Calu3 (cell line): ENCODE measurements around the gene SOD1. TPM values are rescaled to one million over a fixed set of nuclear protein-coding genes. Genes with fewer than 3 reads are reported as not detected.

Experiments used
- BruUV-seq: library from RNA; stranded (reverse); fragments of 400-500 nt; replicated peaks from 2 replicates; lab custom pipeline; 2021; lab: Mats Ljungman, UMichigan
- CTCF ChIA-PET: fragments of 300-600 bp; sonication (Branson Sonifier 250); formaldehyde crosslinking; loops from one replicate; lab custom pipeline; 2022; ENCODE audit warnings: antibody characterized with exemption; lab: Charles Lee
- DNase-seq: peaks from one replicate; pipeline ENCODE4 v3.0.0; 2022
- H3K27ac Mint-ChIP-seq: one replicate; pipeline ENCODE4 v1.8.0; 2022; ENCODE audit warnings: mixed read lengths; ENCODE audit not compliant: unreplicated experiment
- H3K27me3 Mint-ChIP-seq: one replicate; pipeline ENCODE4 v1.8.0; 2022; ENCODE audit warnings: mixed read lengths; ENCODE audit not compliant: unreplicated experiment
- H3K36me3 Mint-ChIP-seq: one replicate; pipeline ENCODE4 v1.8.0; 2022; ENCODE audit warnings: mild to moderate bottlenecking, moderate library complexity, mixed read lengths; ENCODE audit not compliant: insufficient read depth, unreplicated experiment
- H3K4me1 Mint-ChIP-seq: one replicate; pipeline ENCODE4 v1.8.0; 2022; ENCODE audit warnings: mild to moderate bottlenecking, low read depth, mixed read lengths; ENCODE audit not compliant: unreplicated experiment
- H3K4me3 Mint-ChIP-seq: one replicate; pipeline ENCODE4 v1.8.0; 2022; ENCODE audit warnings: mild to moderate bottlenecking, low read depth, moderate library complexity, mixed read lengths; ENCODE audit not compliant: unreplicated experiment
- H3K9me3 Mint-ChIP-seq: one replicate; pipeline ENCODE4 v1.8.0; 2022; ENCODE audit warnings: low read depth, mixed read lengths; ENCODE audit not compliant: unreplicated experiment
- intact Hi-C: fragments of 100-400 bp; cut with micrococcal nuclease; formaldehyde crosslinking; loops from one replicate; pipeline ENCODE4 v1.10.0; 2022; ENCODE audit not compliant: unreplicated experiment
- total RNA-seq: library from RNA; stranded (reverse); gene quantifications from 2 replicates; pipeline ENCODE4 v1.2.3, GENCODE V29; 2022
- TF ChIP-seq, protein P1 (sequence below): fragments of 200-600 bp; IDR thresholded peaks from one replicate; pipeline ENCODE4 v1.8.0; 2022; ENCODE audit warnings: antibody characterized with exemption; ENCODE audit not compliant: unreplicated experiment

The SOD1 gene
- total RNA-seq, 1 experiment from 2014 or later = 223 TPM

DNA sequence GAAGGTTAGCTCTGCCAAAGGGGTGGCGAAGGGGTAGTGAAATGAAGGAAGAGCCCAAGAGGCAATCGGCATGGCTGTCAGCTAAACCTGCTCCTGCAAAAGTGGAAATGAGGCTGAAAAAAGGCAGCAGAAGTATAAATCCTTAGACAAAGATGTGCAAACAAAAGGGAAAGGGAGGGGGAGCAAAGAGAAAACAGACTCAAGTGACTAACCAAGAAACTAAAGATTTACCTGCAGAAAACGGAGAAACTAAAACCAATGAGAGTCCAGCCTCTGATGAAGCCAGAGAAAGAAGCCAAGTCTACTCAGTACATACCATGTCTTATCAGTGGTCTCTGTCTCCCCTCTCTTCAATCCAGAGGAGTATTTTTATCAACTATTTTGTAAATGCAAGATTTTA, 47.1 kb downstream of the SOD1 start:
- DNase-seq = no peak
- H3K36me3 Mint-ChIP-seq = no peaks in the 10 kb centered on the region
- no peak overlapping the region for H3K4me3 Mint-ChIP-seq
- BruUV-seq = no TSS peak
- CTCF ChIA-PET = no interaction called here
- no peak overlapping the region for H3K27ac Mint-ChIP-seq
- intact Hi-C loops = no loop called here
- no peaks in the 10 kb centered on the region for H3K9me3 Mint-ChIP-seq
- H3K4me1 Mint-ChIP-seq = peaks cover 19% of the 10 kb centered on the region
- no peaks in the 10 kb centered on the region for H3K27me3 Mint-ChIP-seq
- TF ChIP-seq, protein P1, sequence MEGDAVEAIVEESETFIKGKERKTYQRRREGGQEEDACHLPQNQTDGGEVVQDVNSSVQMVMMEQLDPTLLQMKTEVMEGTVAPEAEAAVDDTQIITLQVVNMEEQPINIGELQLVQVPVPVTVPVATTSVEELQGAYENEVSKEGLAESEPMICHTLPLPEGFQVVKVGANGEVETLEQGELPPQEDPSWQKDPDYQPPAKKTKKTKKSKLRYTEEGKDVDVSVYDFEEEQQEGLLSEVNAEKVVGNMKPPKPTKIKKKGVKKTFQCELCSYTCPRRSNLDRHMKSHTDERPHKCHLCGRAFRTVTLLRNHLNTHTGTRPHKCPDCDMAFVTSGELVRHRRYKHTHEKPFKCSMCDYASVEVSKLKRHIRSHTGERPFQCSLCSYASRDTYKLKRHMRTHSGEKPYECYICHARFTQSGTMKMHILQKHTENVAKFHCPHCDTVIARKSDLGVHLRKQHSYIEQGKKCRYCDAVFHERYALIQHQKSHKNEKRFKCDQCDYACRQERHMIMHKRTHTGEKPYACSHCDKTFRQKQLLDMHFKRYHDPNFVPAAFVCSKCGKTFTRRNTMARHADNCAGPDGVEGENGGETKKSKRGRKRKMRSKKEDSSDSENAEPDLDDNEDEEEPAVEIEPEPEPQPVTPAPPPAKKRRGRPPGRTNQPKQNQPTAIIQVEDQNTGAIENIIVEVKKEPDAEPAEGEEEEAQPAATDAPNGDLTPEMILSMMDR = no peak

DNA sequence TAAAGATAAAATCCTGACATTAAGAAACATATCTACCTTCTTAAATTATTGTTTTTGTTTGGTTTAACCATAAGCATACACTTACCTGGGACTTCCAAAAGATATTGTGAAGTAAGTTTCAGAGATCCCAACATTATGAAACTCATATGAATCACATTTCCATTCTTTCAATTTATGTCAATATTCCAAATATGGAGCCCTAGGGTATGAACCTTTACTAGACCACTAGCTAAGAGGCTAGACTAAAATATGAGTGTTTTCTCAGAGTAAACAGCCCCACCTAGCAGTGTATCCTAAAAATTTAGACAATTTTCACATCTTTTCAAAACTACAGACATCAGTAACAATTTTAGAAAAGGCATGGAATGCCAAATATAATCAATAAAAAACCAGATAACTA, 48.0 kb downstream of the SOD1 start:
- TF ChIP-seq, protein P1 = no peak
- no peaks in the 10 kb centered on the region for H3K27me3 Mint-ChIP-seq
- no peak for DNase-seq
- H3K9me3 Mint-ChIP-seq = no peaks in the 10 kb centered on the region
- peaks cover 19% of the 10 kb centered on the region for H3K4me1 Mint-ChIP-seq
- no peak overlapping the region for H3K27ac Mint-ChIP-seq
- no peak overlapping the region for H3K4me3 Mint-ChIP-seq
- no peaks in the 10 kb centered on the region for H3K36me3 Mint-ChIP-seq
- CTCF ChIA-PET = no interaction called here
- BruUV-seq = no TSS peak
- intact Hi-C loops = no loop called here

DNA sequence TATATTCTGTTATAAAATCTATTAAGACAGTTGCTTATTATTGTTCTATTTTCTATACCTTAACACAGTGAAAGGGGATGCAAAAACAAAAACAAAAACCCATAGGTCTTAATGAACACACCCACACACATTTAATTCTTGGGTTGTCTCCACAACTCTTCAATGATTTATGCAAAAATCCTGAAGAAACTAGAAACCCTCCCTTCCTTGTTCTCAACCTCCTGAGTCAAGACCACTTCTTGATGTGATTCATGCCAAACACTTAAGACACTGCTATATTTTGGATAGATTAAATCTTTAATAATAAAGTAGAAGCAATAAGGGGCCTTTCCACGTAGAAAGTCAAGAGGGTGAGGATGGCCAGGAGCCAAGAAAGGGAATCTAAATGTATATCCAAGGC, 49.0 kb downstream of the SOD1 start:
- CTCF ChIA-PET = no interaction called here
- no peaks in the 10 kb centered on the region for H3K36me3 Mint-ChIP-seq
- TF ChIP-seq, protein P1 = no peak
- H3K27ac Mint-ChIP-seq = no peak overlapping the region
- no peaks in the 10 kb centered on the region for H3K27me3 Mint-ChIP-seq
- intact Hi-C loops = no loop called here
- BruUV-seq = no TSS peak
- no peaks in the 10 kb centered on the region for H3K9me3 Mint-ChIP-seq
- DNase-seq = no peak
- H3K4me1 Mint-ChIP-seq = peaks cover 19% of the 10 kb centered on the region
- H3K4me3 Mint-ChIP-seq = no peak overlapping the region

DNA sequence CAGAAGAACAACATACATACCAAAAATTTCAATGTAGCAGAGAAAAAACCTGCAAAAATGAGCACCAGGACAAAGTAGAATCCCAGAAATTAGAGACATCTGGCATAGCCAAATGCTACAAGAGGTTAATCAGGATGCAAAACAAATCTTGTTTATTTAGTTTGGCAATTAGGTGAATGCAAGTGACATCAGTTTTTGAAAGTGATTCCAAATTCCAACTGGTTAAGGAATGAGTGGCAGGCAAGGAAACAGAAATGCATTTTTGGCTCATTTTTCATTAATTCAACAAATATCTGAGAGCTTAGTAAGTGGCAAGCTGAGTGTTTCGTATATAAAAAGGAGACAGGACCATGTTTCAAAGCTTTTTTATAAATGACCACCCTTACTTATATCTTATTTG, 51.1 kb downstream of the SOD1 start:
- intact Hi-C loops = no loop called here
- TF ChIP-seq, protein P1 = no peak
- H3K9me3 Mint-ChIP-seq = no peaks in the 10 kb centered on the region
- H3K27ac Mint-ChIP-seq = no peak overlapping the region
- DNase-seq = no peak
- H3K4me3 Mint-ChIP-seq = no peak overlapping the region
- no peaks in the 10 kb centered on the region for H3K27me3 Mint-ChIP-seq
- CTCF ChIA-PET = no interaction called here
- no peaks in the 10 kb centered on the region for H3K36me3 Mint-ChIP-seq
- peaks cover 35% of the 10 kb centered on the region for H3K4me1 Mint-ChIP-seq
- no TSS peak for BruUV-seq
